Iris pigment epithelial cell (primary cell): ENCODE measurements around the gene SART1.

Experiments used
- DNase-seq: peaks from one replicate; pipeline ENCODE4 v3.0.0-alpha.2; 2011; ENCODE audit warnings: low read depth

SART1 gene

DNA sequence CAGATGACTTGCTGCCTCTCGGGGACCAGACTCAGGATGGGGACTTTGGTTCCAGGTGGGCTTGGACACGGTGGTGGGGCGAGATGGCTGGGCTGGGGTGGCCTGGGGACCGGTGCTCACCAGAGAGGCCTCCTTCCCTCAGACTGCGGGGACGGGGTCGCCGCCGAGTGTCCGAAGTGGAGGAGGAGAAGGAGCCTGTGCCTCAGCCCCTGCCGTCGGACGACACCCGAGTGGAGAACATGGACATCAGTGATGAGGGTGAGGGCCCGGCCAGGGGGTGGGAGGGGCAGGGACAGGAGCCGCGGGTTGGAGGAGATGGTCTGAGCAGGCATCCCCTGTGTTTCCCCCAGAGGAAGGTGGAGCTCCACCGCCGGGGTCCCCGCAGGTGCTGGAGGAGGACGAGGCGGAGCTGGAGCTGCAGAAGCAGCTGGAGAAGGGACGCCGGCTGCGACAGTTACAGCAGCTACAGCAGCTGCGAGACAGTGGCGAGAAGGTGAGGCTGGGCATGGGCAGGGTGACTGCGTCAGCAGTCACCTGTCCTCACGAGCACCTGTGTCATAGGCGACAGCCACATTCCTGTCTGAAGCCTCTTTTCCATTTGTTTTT is 5.9 kb downstream of the SART1 start:
- no peak for DNase-seq

DNA sequence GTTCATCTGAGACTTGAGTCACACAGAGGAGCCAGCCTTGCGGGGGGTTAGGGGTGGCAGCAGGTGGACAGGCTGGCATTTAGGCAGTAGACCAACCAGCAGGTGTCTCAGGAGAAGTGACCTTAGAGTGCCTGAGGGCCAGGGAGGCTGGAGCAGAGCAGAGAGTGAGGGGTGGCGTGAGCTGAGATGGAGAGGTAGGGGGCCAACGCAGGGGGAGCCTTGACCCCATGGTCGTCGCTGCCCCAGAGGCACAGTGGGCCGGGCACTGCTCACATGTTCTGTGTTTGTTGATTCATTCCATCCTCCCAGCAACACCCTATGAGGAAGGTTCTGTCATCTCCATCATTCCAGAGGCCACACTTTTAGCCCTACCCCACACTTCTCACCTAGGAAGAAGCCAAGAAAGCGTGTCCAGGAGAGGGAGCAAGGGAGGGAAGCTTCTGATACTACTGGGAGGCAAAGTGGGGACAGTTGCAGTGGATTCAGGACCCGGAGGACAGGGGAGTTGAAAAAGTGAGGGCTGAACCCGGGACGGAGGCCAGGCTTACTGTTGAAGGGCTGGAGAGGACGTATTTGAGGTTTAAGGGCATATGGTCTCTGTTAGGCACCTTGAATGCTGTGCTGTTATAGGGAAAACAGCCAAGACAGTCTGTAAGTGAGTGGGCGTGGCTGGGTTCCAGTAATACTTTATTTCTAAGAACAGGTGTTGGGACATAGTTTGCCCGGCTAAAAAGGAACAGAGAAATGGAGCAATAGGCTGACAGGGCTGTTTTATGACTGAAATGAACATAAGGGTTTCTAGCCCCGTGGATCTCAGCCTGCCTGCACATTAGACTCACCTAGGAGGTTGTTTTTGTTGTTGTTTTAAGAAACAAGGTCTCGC is 7.3 kb downstream of the SART1 start:
- DNase-seq = no peak

DNA sequence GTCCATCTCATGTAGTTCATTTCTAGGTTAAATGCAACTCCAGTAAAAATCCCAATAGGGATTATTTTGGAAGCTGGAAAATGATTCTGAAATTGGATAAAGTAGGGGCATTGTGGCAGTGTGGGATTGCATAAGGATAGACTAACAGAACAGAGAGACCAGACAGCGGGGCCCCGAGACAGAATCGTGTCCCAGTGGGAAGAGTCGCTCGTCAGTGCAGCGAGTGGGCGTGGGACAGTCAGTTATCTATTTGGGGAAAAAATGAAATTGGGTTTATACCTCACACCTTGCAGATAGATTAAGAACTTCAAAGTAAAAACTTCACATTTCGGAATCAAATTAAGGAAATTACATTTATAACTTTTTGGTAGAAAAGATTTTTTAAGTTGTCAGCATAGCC is 10.6 kb downstream of the SART1 start:
- DNase-seq = no peak

DNA sequence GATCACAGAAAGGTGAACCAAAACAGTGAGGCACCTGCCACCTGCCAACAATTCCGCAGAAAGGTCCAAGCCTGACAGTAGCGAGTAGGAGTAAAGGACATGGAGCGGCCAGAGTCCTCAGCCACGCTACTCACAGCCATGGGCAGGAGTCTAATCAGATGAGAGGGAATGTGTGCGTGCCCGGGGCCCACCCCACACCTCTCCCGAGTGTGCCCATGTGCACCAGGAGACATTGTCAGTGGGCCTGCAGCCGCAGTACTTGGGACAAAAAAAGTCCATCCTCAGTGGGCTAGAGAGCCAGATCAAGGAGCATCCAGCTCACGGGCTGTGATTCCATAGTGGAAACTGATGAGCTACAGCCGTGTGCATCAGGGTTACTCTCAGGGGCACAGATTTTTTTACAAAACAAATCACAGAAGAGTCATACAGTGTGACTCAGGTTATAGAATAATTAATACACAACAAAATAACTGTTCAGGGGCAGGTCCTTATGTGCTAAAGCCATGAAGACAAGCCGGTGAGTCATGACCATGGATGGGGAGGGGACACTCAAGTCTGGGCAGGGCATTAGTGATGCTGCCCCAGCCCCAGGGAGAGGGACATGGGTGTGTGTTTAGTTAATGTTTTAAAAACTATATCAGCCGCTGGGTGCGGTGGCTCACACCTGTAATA is 12.0 kb downstream of the SART1 start:
- DNase-seq = peak; percentile 37

DNA sequence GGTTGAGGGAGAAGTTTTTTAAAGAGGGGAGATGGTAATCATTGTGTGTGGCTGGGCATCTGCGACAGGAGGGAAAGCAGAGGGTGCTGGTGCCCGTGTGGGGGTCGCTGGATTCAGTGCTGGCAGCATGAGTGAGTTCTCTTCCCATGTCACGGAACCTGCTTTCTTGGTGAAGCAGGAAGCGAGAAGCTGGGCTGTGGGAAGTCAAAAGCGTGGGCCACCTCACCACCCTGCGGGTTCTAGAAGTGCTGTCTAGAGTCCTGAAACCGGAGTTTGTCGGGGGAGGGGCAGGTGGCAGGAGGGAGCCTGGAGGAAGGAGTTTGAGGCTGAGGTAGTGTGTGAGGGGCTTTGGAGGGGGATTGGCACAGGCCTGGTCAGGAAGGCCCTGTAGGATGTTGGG is 14.2 kb downstream of the SART1 start:
- no peak for DNase-seq

DNA sequence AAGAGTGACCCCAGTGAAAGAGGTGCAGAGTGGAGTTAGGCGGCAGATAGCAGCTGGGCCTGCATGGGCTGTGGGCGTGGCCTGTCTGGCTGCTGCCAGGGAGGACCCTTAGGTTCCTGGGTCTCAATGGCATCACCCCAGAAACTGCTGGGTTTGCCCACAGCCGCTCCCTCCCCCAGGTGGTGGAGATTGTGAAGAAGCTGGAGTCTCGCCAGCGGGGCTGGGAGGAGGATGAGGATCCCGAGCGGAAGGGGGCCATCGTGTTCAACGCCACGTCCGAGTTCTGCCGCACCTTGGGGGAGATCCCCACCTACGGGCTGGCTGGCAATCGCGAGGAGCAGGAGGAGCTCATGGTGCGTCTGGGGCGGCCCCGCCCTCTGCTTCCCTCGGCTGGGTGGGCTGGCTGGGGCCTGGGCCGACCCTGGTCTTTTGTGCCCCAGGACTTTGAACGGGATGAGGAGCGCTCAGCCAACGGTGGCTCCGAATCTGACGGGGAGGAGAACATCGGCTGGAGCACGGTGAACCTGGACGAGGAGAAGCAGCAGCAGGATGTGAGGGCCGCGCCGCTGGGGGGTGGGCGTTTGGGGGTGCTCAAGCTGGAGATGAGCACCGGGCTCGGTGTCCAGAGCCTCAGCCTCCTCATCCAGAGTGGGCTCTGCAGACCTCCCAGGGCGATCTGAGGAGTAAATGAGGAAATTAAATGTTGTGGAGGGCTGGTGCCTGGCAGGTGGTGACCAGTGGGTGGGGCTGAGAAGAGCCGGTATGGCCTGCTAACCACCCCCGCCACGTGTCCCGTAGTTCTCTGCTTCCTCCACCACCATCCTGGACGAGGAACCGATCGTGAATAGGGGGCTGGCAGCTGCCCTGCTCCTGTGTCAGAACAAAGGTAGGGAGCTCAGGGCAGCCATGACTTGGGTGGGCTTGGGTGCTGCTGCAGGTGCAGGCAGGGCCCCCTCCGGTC is 15.0 kb downstream of the SART1 start:
- no peak for DNase-seq

DNA sequence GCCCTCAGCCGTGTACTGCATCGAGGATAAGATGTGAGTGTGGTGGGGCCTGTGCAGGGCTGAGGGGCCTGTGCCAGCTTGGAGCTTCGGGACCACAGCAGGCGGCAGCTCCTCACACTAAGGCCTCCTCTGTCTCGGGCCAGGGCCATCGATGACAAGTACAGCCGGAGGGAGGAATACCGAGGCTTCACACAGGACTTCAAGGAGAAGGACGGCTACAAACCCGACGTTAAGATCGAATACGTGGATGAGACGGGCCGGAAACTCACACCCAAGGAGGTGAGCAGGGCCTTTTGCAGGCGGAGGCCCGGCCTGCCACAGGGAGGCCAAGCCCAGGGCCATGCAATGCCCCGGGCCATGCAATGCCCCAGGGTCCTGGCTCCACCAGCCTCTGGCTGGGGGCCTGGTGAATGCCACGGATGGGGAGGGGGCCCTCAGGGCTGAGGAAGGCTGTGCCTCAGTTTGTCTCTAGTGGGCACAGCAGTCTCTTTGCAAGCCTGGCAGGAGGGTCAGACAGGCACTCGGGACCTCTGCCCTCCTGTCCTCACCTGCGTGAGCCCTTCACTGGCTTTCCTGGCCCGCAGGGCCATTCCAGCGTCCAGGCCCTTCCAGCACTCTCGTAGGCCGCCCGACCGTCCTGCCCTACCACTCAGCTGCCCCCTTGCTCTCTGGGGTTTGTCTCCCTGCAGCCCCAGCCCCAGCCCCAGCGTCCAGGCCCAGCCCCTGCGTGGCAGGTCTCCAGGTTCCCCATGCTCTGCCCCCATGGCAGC is 16.3 kb downstream of the SART1 start:
- DNase-seq = no peak

DNA sequence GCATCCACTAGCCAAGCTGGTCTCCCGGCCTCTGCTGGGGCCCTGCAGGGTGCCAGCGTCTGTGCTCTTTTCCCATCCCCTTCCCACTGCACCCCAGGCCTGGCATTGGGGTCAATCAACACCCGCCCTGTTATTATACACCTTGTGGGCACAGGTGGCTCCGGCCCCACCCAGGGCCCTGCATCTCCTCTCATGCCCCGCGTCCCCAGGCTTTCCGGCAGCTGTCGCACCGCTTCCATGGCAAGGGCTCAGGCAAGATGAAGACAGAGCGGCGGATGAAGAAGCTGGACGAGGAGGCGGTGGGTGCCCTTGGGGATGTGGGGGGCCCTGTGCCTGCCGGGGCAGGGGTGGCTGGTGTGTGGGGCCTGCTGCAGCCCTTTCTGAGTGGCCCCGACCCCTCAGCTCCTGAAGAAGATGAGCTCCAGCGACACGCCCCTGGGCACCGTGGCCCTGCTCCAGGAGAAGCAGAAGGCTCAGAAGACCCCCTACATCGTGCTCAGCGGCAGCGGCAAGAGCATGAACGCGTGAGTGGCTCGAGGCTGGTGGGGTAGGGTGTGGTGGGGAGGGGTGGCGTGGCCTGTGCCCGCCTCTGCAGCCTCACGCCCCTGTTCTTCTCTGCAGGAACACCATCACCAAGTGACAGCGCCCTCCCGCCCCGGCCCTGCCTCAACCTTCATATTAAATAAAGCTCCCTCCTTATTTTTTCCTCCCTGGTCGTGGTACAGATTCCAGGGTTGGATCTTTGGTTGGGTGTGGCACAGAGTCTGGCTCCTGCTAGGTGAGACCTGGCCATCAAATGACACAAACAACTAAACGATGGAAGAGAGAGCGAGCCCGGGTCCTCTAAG is 17.1 kb downstream of the SART1 start:
- no peak for DNase-seq

DNA sequence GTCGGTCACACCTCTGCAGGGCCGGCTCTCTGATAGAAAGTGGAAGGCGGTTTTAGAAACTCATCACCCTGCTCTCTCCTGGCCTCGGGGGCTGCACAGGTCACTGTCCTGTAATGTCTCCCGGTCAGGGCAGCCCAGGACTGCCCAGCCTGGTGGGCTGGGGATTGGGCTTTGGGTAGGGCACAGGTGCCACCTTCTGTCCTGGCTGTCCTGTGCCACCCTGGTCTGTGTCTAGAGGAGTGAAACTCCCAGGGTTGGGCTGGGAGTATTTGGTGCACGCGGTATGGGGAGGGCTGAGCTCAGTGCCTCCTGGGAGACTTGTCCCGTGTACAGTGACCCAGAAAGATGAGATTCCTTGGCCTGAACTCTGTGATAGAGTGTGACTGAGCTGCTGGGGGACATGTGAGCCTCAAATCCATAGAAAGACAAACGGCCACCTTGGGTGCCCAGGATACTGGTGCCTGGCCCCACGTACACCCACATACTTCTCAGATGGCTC is 17.8 kb downstream of the SART1 start:
- DNase-seq = no peak

DNA sequence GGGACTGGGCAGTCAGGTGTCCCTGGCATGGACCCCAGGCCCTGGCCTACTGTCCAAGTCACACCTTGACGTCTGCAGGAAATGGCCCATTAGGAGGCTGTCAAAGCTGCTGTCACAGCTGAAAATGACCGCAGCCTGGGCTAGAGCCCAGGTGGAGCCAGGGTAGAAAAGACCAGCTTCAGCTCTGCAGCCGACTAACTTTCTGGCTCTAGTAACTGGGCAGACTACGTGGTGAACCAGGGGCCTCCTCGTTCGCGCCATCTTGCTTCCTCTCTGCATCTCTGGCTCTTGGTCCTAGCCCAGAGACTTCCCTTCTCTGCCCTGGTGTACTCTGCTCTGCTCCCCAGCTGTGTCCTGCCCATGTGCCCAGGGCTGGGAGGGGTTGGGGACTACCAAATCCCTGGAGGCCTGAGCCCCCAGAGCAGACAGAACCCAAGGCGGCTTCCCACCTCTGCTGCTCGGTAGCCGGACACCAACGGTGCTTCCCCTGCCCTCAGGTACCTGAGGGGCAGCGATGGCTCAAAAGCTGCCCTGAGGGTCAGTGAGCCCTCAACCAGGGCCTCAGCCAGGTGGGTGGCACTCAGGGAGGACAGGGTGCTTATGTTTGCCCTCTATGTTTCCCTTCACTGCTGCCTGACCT is 19.7 kb downstream of the SART1 start:
- no peak for DNase-seq

DNA sequence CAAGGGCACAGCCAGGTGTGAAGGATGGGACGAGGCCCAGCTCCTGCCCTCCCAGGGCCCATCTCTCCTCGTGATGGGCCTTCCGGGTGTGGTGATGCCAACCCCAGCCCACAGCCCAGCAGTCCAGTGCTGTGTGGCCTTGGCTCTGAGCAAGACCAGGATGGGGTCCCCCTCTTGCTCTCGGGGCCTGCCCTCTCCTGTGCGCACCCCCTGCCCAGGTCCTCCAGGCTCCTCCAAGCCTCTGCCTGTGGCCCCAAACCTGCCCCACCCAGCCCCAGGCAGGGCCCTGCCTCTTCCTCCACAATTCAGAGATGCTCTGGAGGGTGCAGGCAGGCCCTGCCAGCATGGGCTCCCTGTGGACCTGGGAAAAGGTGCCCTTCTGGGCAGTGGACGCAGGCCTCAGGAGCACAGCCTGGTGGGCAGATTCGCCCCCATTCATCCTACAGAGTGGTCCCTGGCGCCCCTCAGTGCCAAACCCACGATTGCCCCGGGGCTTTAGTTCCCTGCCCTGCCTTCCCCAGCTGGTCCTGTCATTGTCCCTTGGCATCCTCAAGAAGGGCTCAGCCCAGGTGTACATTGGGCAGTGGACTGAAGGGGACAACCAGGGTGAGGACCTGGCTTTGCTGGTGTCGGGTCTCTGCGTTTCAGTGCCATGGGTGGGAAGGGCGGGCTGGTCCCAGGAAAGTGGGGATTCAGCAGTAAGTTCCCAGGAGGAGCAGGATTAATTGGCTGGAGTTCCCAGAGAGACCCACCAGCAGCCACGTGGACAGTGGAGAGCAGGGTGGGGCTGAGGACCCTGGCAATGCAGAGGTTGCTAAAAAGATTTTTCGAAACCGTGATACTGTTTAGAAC is 20.7 kb downstream of the SART1 start:
- DNase-seq = no peak

DNA sequence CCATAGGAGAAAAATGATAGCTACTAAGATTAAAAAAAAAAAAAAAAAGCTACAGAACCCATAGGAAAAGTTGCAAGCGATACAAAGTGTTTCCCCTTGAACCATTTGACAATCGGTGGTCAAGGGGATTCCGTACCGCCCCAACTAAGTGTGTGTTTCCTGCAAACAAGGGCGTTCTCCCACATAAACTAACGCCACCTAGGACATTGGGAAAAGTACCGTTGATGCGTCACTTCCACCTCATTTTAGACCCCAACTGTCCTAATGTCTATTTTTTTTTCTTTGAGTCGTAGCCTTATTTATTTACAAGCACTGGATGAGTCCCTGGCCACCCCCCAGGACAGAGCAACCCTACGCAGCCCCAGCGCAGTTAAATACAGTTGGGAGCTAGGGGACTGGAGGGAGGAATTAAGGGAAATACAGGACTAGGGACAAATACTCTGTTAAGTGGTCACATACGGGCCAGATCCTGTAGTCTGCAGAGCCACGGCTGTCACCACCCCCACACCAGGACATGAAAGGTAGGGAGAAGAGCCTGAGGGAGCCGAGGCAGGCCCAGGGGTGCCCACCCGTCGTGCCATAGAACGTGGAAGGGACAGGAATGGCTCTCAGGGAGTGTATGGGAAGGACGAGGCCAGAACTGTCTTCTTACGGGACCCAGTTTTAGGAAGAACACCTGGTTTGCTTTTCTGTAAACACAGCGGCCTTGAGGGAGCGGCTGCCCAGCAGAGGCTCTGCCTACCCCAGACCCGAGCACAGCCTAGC is 21.5 kb downstream of the SART1 start:
- no peak for DNase-seq

DNA sequence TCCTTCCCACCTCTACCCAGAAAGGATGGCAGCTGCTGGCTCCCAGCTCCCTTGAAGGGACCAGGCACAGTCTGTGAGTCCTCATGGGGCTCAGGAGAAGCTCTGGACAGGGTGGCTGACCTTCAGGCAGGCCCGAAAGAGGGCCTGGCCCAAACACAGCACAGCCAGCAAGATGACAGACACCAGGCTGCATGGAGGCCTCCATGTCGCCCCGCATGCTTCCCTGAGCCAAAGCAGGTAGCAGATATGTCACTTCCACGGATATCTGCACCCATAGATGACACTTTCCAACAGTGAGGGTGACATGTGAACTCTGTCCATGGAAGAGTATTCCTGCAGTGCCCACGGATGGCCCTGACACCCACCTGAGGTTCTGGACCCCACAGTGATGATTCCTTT is 22.1 kb downstream of the SART1 start:
- no peak for DNase-seq

DNA sequence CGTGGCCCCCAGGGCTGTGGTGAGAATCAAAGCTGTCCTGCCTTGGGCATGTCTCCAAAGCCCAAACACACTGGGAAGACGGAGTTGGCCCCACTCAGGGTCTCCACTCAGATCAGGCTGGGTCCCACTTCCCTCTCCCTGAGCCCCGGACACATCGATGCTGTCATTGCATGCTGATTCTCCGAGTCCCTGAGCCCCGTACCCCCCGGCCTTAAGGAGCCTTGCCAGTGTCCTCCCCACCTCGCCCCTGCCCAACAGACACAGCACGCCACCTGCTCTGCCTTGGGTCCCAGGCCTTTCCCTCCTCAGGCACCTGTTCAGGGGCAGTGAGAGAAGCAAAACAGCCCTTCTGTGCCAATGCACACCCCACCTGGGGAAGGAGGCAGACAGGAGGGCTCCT is 25.8 kb downstream of the SART1 start:
- DNase-seq = no peak

DNA sequence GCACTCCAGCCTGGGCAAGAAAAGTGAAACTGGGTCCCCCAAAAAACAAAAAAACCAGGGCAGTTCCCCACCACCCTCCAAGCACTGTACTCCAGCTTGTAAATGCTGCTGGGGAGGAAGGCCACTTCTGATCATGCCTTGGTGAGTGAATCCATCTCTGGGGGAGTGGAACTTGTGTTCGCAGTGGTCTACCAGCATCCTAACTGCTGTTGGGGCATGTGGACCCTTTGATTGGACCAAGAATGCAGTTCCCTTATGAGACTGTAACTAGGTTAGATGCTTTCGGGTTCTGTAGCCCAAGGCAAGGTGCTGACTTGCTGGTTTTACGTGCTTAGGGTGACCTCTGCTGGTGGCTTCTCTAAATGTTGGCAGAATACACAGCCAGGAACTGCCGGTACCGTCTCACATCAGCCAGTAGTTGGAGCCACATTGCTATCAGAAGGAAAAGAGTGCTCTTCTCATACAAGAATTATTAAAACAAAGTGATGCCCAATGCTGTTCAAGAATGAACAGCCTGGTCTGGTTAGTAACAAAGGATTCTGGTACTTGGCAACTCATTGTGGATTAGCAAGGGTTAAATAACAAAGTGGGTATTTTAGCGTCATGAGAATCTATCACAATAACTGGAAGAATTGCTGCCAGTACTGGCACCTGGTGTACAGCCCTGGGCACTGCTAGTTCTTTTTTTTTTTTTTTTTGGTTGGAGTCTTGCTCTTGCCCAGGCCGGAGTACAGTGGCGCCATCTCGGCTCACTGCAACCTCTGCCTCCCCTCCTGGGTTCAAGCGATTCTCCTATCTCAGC is 27.5 kb downstream of the SART1 start:
- DNase-seq = peak; percentile 94

DNA sequence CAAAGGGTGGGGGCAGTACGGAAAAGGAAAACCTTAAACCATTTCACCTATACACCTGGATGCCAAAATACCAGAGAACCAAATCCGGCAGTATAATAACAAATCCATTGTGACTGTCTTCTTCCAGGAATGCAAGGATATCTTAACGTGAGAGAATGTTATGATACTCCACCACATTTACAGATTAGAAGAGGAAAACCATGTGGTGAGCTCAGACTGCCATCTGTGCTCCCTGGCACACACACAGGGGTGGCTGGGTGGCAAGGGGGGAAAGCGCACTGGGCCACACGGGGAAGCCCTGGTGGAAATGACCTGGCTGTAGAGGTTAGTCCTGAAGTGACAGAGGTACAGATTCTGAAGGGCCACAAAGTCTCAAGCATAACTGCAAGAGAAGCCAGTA is 30.5 kb downstream of the SART1 start:
- DNase-seq = no peak

DNA sequence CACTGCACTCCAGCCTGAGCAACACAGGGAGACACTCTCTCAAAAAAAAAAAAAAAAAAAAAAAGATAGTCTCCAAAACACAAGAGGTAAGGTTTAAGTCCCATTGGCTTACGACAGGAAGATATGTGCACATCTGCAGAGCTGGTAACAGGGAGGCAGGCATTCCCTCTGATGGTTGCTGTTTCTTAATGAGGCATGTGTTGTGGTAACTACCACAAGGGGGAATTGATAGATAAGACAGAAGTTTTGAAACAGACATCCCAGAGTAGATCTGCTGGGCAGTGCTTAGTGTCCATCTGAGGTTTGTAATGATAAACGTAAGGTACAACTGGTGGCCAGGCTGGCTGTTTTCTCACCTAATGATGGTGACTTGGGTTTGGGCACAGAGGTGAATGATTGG is 35.8 kb downstream of the SART1 start:
- DNase-seq = no peak
